ENCODE measurements around the gene LCE1E.

LCE1E gene

GRCh38 chr1:152817309-152817708 is 31.3 kb downstream of the LCE1E start:
- no peaks in the 10 kb centered on the region for H3K27me3 ChIP-seq (ENCODE audit: insufficient read depth, poor library complexity, severe bottlenecking)
- H3K4me3 ChIP-seq (ENCODE audit: severe bottlenecking), result no peak overlapping the region
- ATAC-seq (ENCODE audit: low read depth), result peak; percentile 48; the same call in 1 of the 3 replicates
- no peaks in the 10 kb centered on the region for H3K4me1 ChIP-seq (ENCODE audit: insufficient read depth, poor library complexity, severe bottlenecking)
- no peaks in the 10 kb centered on the region for H3K36me3 ChIP-seq (ENCODE audit: low read depth)
- TF ChIP-seq, protein P1, sequence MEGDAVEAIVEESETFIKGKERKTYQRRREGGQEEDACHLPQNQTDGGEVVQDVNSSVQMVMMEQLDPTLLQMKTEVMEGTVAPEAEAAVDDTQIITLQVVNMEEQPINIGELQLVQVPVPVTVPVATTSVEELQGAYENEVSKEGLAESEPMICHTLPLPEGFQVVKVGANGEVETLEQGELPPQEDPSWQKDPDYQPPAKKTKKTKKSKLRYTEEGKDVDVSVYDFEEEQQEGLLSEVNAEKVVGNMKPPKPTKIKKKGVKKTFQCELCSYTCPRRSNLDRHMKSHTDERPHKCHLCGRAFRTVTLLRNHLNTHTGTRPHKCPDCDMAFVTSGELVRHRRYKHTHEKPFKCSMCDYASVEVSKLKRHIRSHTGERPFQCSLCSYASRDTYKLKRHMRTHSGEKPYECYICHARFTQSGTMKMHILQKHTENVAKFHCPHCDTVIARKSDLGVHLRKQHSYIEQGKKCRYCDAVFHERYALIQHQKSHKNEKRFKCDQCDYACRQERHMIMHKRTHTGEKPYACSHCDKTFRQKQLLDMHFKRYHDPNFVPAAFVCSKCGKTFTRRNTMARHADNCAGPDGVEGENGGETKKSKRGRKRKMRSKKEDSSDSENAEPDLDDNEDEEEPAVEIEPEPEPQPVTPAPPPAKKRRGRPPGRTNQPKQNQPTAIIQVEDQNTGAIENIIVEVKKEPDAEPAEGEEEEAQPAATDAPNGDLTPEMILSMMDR (IDR thresholded peaks at IDR 0.05; ENCODE audit: poor library complexity, severe bottlenecking), result no peak
- no peak for DNase-seq (ENCODE audit: low spot score)
- no peaks in the 10 kb centered on the region for H3K9me3 ChIP-seq (ENCODE audit: severe bottlenecking)
- no peak overlapping the region for H3K27ac ChIP-seq (ENCODE audit: poor library complexity, severe bottlenecking)

DNA sequence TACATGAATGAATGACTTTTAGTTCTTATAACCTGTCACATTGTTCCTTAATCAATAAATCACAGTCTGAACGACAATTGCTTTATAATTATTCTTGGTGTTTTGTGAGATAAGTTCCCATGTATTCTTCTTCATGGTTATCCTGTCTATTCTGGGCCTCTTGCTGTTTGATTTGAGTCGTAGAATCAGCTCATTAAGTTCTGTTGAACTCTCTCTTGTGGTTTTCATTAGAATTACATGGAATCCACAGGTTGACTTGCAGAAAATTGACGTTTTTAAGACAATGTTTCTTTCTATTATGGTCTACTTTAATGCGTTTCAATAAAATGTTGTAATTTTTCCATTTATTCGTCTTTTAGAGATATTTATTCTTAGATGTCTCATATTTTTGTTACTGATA is 37.2 kb downstream of the LCE1E start:
- TF ChIP-seq, protein P1 (IDR thresholded peaks at IDR 0.05; ENCODE audit: poor library complexity, severe bottlenecking), result no peak

GRCh38 chr1:152824964-152825363 is 38.9 kb downstream of the LCE1E start:
- Histone ChIP-seq H3K4me3 (ENCODE audit: severe bottlenecking) (no peak overlapping the region), H3K4me1 (ENCODE audit: insufficient read depth, poor library complexity, severe bottlenecking) (no peaks in the 10 kb centered on the region), H3K36me3 (ENCODE audit: low read depth) (no peaks in the 10 kb centered on the region), H3K27ac (ENCODE audit: poor library complexity, severe bottlenecking) (no peak overlapping the region), H3K27me3 (ENCODE audit: insufficient read depth, poor library complexity, severe bottlenecking) (no peaks in the 10 kb centered on the region), H3K9me3 (ENCODE audit: severe bottlenecking) (no peaks in the 10 kb centered on the region)
- DNase-seq (ENCODE audit: low spot score) (no peak), ATAC-seq (ENCODE audit: low read depth) (0 out of 3 replicates have a peak, but pooled peaks have one; percentile 10)
- TF ChIP-seq, protein P1 (IDR thresholded peaks at IDR 0.05; ENCODE audit: poor library complexity, severe bottlenecking), result no peak

More for the DNA sequence above, 37.2 kb downstream of the LCE1E start:
- Histone ChIP-seq H3K36me3 (ENCODE audit: low read depth) (no peaks in the 10 kb centered on the region), H3K4me3 (ENCODE audit: severe bottlenecking) (no peak overlapping the region), H3K9me3 (ENCODE audit: severe bottlenecking) (no peaks in the 10 kb centered on the region), H3K27me3 (ENCODE audit: insufficient read depth, poor library complexity, severe bottlenecking) (no peaks in the 10 kb centered on the region), H3K27ac (ENCODE audit: poor library complexity, severe bottlenecking) (no peak overlapping the region), H3K4me1 (ENCODE audit: insufficient read depth, poor library complexity, severe bottlenecking) (no peaks in the 10 kb centered on the region)
- ATAC-seq (ENCODE audit: low read depth) (no peak), DNase-seq (ENCODE audit: low spot score) (no peak)

- ATAC-seq (ENCODE audit: low read depth) (no peak), DNase-seq (ENCODE audit: low spot score) (no peak)
- no peaks in the 10 kb centered on the region for H3K27me3 ChIP-seq (ENCODE audit: insufficient read depth, poor library complexity, severe bottlenecking)
- H3K27ac ChIP-seq (ENCODE audit: poor library complexity, severe bottlenecking), result no peak within 1 kb of the TSS
- no peaks in the 10 kb centered on the region for H3K4me1 ChIP-seq (ENCODE audit: insufficient read depth, poor library complexity, severe bottlenecking)
- H3K4me3 ChIP-seq (ENCODE audit: severe bottlenecking), result no peak within 1 kb of the TSS
- H3K36me3 ChIP-seq (ENCODE audit: low read depth), result no peaks in the 10 kb centered on the region
- TF ChIP-seq, protein P1 (IDR thresholded peaks at IDR 0.05; ENCODE audit: poor library complexity, severe bottlenecking), result no peak
- no peaks in the 10 kb centered on the region for H3K9me3 ChIP-seq (ENCODE audit: severe bottlenecking)
Observed at GRCh38 chr1:152827173-152827572, 41.1 kb downstream of the LCE1E start, which contains the start of gene LCE1A. TSS of gene LCE1A (plus strand) at chr1:152827473. CDS start at chr1:152827473, 0 bp downstream.

DNA sequence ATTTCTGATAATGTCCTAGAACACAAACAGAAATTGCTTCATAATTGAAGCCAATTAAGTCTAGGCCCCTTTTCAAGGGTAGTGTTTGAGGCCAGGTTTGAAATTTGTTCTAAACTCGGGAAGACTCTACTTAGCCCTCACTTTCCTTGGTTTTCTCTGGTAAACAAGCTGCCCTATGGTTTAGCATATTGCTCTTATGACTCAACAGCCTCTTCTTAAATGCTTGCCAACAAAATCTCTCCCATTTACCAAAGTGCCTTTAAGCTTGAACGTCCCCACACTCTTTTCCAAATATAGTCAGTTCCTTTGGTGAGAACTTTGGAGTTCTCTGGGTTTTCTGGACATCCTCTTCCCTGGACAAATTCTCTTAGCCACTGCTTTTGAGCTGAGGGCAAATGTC is 50.8 kb downstream of the LCE1E start:
- DNase-seq (ENCODE audit: low spot score), result no peak
- Histone ChIP-seq H3K27me3 (ENCODE audit: insufficient read depth, poor library complexity, severe bottlenecking) (no peaks in the 10 kb centered on the region), H3K36me3 (ENCODE audit: low read depth) (no peaks in the 10 kb centered on the region), H3K9me3 (ENCODE audit: severe bottlenecking) (no peaks in the 10 kb centered on the region), H3K4me3 (ENCODE audit: severe bottlenecking) (no peak overlapping the region), H3K4me1 (ENCODE audit: insufficient read depth, poor library complexity, severe bottlenecking) (no peaks in the 10 kb centered on the region), H3K27ac (ENCODE audit: poor library complexity, severe bottlenecking) (no peak overlapping the region)
- TF ChIP-seq, protein P1 (IDR thresholded peaks at IDR 0.05; ENCODE audit: poor library complexity, severe bottlenecking), result no peak
- ATAC-seq (ENCODE audit: low read depth), result no peak

All from RWPE2 (cell line).